ENCODE measurements around the gene PIK3CB. TPM values are rescaled to one million over a fixed set of nuclear protein-coding genes. Genes with fewer than 3 reads are reported as not detected.
"Not testable (repeated sequence)": the region's sequence is repeated elsewhere in the genome, so short reads cannot be mapped to it uniquely, and the experiment has no call there.

Gene PIK3CB
- total RNA-seq, 2 donors from 2014 or later = 43.4 to 51.5 TPM

GRCh38 chr3:138854940-138855339 lies 20.2 kb upstream of the PIK3CB start:
- Histone ChIP-seq H3K9me3 (no peaks in the 10 kb centered on the region), H3K27me3 (no peaks in the 10 kb centered on the region), H3K4me3 (no peak overlapping the region), H3K27ac (no peak overlapping the region), H3K36me3 (no peaks in the 10 kb centered on the region), H3K9ac (ENCODE audit: low read depth in 2 of 2, low read length in 2 of 2) (no peak overlapping the region), H3K4me1 (no peaks in the 10 kb centered on the region)
- DNase-seq = no peak
- intact Hi-C loops (cut with DNase I) = no loop called here
- no peak for TF ChIP-seq CTCF (IDR thresholded peaks at IDR 0.05)

GRCh38 chr3:138854204-138854603 lies 19.5 kb upstream of the PIK3CB start:
- Histone ChIP-seq H3K27ac (no peak overlapping the region), H3K36me3 (no peaks in the 10 kb centered on the region), H3K27me3 (no peaks in the 10 kb centered on the region), H3K9me3 (no peaks in the 10 kb centered on the region), H3K9ac (ENCODE audit: low read depth in 2 of 2, low read length in 2 of 2) (no peak overlapping the region), H3K4me1 (no peaks in the 10 kb centered on the region), H3K4me3 (no peak overlapping the region)
- intact Hi-C loops (cut with DNase I) = no loop called here
- TF ChIP-seq CTCF (IDR thresholded peaks at IDR 0.05) = no peak
- DNase-seq = no peak

GRCh38 chr3:138850151-138850550 lies 15.4 kb upstream of the PIK3CB start:
- H3K4me3 ChIP-seq = no peak overlapping the region
- H3K9me3 ChIP-seq = no peaks in the 10 kb centered on the region
- H3K4me1 ChIP-seq = no peaks in the 10 kb centered on the region
- intact Hi-C loops (cut with DNase I) = no loop called here
- no peak overlapping the region for H3K27ac ChIP-seq
- no peaks in the 10 kb centered on the region for H3K36me3 ChIP-seq
- TF ChIP-seq CTCF (IDR thresholded peaks at IDR 0.05) = no peak
- H3K27me3 ChIP-seq = no peaks in the 10 kb centered on the region
- DNase-seq = no peak
- H3K9ac ChIP-seq (ENCODE audit: low read depth in 2 of 2, low read length in 2 of 2) = no peak overlapping the region

GRCh38 chr3:138849222-138849940 lies 14.7 kb upstream of the PIK3CB start:
- no peaks in the 10 kb centered on the region for H3K9me3 ChIP-seq
- H3K9ac ChIP-seq (ENCODE audit: low read depth in 2 of 2, low read length in 2 of 2) = no peak overlapping the region
- H3K27me3 ChIP-seq = no peaks in the 10 kb centered on the region
- intact Hi-C loops (cut with DNase I) = no loop called here
- no peaks in the 10 kb centered on the region for H3K4me1 ChIP-seq
- H3K27ac ChIP-seq = no peak overlapping the region
- DNase-seq = no peak
- no peak overlapping the region for H3K4me3 ChIP-seq
- H3K36me3 ChIP-seq = no peaks in the 10 kb centered on the region
- TF ChIP-seq CTCF (IDR thresholded peaks at IDR 0.05) = no peak

GRCh38 chr3:138848696-138849095 lies 14.0 kb upstream of the PIK3CB start:
- H3K27me3 ChIP-seq = no peaks in the 10 kb centered on the region
- DNase-seq = no peak
- no peaks in the 10 kb centered on the region for H3K4me1 ChIP-seq
- intact Hi-C loops (cut with DNase I) = no loop called here
- no peak for TF ChIP-seq CTCF (IDR thresholded peaks at IDR 0.05)
- no peak overlapping the region for H3K4me3 ChIP-seq
- no peak overlapping the region for H3K9ac ChIP-seq (ENCODE audit: low read depth in 2 of 2, low read length in 2 of 2)
- no peaks in the 10 kb centered on the region for H3K36me3 ChIP-seq
- no peaks in the 10 kb centered on the region for H3K9me3 ChIP-seq
- H3K27ac ChIP-seq = no peak overlapping the region

GRCh38 chr3:138846824-138847223 lies 12.1 kb upstream of the PIK3CB start:
- DNase-seq; H3K9me3 ChIP-seq; H3K9ac ChIP-seq (ENCODE audit: low read depth in 2 of 2, low read length in 2 of 2); H3K27ac ChIP-seq; H3K27me3 ChIP-seq; intact Hi-C loops (cut with DNase I); H3K36me3 ChIP-seq; H3K4me3 ChIP-seq; H3K4me1 ChIP-seq: not testable (repeated sequence)

Data from colonic mucosa (tissue), 4 donors.